Measurements from ENCODE around the gene CD93.

DNA sequence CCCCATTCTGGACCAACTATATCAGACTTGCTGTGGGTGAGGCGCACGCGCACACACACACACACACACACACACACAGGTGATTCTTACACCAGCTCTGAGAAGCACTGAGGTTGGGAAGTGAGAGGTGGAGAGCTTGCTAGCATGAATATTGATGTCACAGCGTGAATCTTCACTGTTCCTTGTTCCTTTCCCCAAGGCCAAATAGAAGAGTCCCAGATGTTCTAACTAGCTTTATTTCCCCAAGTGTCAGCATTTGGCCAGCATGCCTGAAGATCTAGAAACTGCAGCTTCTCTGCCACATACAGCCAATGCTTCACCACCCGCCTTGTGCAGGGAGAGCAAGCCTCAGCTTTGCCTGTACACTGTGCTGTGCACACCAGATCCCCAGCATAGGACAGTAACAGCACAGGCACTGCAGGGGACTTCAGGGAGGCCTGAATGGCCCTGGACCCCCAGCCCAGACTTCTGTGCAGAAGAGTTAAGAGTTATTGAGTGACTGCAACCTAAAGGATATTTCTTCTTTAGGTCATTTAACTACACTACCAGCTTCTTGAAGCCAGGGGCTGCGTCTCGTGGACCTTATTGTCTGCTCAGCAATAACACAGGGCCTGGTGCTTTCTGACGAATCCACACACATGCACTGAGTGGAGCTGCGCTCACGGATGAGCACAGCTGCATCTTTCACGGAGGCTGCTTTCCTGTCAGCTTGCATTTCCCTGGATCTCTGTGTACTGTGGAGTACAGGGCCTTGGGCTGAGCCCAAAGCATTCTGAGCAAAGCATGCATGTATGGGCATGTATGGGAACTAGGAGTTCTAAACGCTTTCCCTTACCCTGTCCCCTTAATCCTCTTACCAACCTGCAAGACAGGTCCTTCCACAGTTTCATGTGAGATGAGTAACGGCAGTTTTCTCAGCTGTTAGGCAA lies 13.9 kb upstream of the CD93 start:
- no peak for TF ChIP-seq CTCF (IDR thresholded peaks at IDR 0.05)
- peak; percentile 95 for TF ChIP-seq POLR2AphosphoS5 (IDR thresholded peaks at IDR 0.05)
